ENCODE data around the gene PTPRS.
"Not testable (repeated sequence)": the region's sequence is repeated elsewhere in the genome, so short reads cannot be mapped to it uniquely, and the experiment has no call there.

The PTPRS gene

GRCh38 chr19:5340637-5341447 lies at the start of gene PTPRS:
PTPRS (minus strand) TSS chr19:5340812; CDS start chr19:5286140, 54,672 bp downstream.
- peak in 50 of 51 donors; percentile 21 to 92 (median 76) for DNase-seq

GRCh38 chr19:5389353-5389752 lies 48.7 kb upstream of the PTPRS start:
- no peak for DNase-seq

GRCh38 chr19:5387472-5387871 lies 46.9 kb upstream of the PTPRS start:
- no peak for DNase-seq

DNA sequence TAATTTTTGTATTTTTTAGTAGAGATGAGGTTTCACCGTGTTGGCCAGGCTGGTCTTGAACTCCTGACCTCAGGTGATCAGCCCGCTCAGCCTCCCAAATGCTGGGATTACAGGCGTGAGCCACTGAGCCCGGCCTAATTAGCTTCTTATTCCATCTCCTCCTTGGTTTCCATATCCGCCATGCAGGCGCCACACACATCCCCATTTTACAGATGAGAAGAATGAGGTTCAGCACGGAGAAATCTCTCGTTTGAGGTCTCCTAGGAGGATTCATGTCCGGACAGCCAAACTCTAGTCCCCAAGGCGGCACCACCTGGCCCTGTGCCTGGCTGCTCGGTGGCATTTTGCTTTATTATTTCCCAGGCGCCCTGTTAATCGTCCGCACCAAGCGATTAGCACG lies 46.2 kb upstream of the PTPRS start:
- DNase-seq: no peak

DNA sequence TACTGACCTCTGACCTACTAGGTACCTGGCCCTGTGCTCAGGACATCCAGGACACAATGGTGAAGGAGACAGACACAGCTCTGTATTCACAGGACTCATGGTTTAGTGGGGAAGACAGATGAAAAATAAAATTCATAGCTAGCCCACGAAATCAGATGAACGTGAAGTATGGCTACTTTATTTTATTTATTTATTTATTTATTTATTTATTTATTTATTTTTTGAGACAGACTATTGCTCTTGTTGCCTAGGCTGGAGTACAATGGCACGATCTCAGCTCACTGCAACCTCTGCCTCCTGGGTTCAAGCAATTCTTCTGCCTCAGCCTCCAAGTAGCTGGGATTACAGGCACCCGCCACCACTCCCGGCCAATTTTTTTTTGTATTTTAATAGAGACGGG lies 40.6 kb upstream of the PTPRS start:
- DNase-seq: not testable (repeated sequence)

- DNase-seq: no peak
Measured at GRCh38 chr19:5380215-5380919, 39.8 kb upstream of the PTPRS start.

DNA sequence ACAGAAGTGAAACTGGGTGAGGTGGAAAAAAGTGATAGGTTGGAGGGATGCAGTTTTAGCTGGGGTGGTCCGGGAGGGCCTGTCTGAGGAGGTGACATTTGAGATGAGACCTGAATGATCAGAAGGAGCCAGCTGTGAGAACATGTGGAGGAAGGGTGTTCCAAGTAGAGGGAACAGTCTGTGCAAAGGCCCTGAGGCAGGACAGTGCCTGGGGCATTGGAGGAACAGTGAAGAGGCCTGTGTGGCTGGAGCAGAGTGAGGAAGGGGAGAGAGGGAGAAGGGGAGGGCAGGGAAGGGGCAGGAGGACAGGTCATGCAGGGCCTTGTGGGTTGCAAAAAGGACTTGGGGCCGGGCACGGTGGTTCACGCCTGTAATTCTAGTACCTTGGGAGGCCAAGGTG lies 36.3 kb upstream of the PTPRS start:
- no peak for DNase-seq

GRCh38 chr19:5372572-5373200 lies 32.1 kb upstream of the PTPRS start:
- DNase-seq: no peak

- DNase-seq: peak in 20 of 51 donors; percentile 0 to 42 (median 5)
Measured at GRCh38 chr19:5369962-5370367, 29.4 kb upstream of the PTPRS start.

DNA sequence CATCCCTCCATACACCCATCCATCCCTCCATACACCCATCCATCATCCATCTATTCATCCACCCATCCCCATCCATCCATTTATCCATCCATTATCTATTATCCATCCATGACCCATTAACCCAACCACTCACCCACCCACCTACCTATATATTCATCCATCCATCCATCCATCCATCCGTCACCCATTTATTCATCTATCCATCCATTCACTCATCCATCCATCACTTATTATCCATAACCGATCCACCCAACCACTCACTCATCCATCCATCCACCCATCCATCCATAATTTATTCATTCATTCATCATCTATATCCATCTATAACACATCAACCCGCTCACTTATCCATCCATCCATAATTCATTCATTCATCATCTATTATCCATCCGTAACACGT lies 28.7 kb upstream of the PTPRS start:
- no peak for DNase-seq

DNA sequence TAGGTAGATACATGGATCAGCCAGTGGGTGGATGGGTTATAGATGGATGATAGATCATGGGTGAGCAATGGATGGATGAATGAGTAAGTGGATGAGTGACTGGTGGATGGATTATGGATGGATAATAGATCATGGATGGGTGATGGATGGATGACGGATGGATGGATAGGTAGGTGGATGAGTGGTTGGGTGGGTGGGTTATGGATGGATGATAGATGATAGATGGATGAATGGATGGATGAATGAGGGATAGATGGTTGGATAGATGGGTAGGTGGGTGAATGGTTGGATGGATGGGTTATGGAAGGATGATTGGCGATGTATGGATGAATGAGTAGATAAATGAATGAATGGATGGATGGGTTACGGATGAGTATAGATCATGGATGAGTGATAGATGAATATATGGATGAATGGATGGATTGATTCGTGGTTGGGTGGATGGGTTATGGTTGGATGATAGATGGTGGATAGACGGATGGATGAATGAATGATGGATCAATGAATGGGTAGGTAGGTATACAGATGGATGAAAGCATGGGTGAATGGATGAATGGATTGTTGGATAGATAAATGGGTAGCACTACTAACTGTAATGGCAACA lies 27.0 kb upstream of the PTPRS start:
- DNase-seq: no peak

GRCh38 chr19:5365905-5366304 lies 25.3 kb upstream of the PTPRS start:
- DNase-seq: no peak

- no peak for DNase-seq
Measured at GRCh38 chr19:5364674-5365073, 24.1 kb upstream of the PTPRS start.

- DNase-seq: not testable (repeated sequence)
Measured at GRCh38 chr19:5361839-5362238, 21.2 kb upstream of the PTPRS start.

DNA sequence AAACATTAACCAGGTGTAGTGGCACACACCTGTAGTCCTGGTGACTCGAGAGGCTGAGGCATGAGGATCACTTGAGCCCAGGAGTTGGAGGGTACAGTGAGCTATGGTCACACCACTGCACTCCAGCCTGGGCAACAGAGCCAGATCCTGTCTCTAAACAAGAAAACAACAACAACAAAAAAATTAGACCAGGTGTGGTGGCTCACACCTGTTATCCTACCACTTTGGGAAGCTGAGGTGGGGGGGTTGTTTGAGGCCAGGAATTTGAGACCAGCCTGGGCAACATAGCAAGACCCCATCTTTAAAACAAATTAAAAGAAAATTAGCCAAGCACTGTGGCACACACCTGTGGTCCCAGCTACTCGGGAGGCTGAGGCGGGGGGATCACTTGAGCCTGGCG lies 20.8 kb upstream of the PTPRS start:
- DNase-seq: no peak

- DNase-seq: no peak
Measured at GRCh38 chr19:5360003-5360780, 19.6 kb upstream of the PTPRS start.

GRCh38 chr19:5358173-5358800 lies 17.7 kb upstream of the PTPRS start:
- no peak for DNase-seq

DNA sequence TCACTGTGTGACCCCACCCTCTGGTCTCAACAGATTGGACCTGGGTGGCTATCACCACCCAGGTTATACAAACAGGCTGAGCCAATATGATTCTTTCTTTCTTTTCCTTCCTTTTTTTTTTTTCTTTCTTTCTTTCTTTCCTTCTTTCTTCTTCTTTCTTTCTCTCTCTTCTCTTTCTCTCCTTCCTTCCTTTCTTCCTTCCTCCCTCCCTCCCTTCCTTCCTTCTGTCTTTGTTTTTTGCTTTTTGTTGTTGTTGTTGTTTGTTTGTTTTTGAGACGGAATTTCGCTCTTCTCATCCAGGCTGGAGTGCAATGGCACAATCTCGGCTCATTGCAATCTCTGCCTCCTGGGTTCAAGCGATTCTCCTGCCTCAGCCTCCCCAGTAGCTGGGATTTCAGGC lies 17.0 kb upstream of the PTPRS start:
- DNase-seq: no peak

DNA sequence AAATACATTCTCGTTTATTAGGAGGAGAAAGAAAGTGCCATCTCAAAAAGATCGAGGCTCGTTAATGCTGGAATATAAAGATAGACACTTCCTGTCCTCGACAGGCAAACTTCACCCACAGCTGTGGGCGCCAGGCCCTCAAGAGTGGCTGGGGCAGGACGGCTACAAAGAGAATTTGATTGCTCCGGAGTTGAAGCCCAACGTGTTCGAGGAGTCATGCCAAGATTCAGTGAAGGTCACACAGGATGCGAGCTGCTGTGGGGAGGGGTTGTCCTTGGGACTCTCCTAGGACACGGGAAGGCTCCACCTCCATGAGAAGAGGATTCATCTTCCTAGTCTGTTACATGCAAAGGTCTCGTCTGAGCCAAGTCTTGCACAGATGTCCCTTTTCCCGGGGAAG lies 16.3 kb upstream of the PTPRS start:
- DNase-seq: no peak

DNA sequence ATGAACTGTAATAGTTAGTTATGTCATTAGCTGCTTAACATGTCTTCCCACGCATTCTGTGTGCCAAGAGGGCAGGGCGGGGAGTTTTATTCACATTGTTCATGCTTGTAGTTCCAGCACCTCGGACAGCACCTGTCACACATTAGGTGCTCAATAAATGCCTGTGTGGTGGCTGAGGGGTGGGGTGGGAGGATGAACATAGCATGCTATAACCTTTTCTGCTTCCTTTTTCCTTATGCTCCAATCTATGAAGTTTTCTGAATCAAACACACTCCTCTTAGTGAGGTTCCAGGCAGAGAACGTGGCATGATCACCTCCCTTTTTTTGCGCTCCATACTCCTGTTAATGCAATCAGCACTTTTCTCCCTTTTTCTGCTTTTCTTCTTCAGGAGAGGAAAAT lies 15.8 kb upstream of the PTPRS start:
- no peak for DNase-seq

- no peak for DNase-seq
Measured at GRCh38 chr19:5355693-5356092, 15.1 kb upstream of the PTPRS start.
